K562 (cell line): ENCODE results near the gene PPTC7. TPM values are rescaled to one million over a fixed set of nuclear protein-coding genes. Genes with fewer than 3 reads are reported as not detected.

Experiments
- CBX1 ChIP-seq: sonication (generic); IDR thresholded peaks from 2 replicates; pipeline ENCODE4 v1.6.1; 2016; ENCODE audit warnings: antibody characterized with exemption, low read depth, mild to moderate bottlenecking
- CEBPG ChIP-seq, 3 experiments: fragments of 200-800 bp in 1 of 3; sonication (Bioruptor generic) in 1 of 3; sonication (generic) in 1 of 3; formaldehyde crosslinking in 1 of 3; IDR thresholded peaks in 2 of 3; conservative IDR thresholded peaks in 1 of 3; 2 replicates each; pipeline versions ENCODE4 v1.6.1 to v1.8.0; 2016 to 2022; ENCODE audit warnings: missing compliant biosample characterization in 2 of 3, missing genetic modification characterization in 2 of 3, mild to moderate bottlenecking in 1 of 3, missing genetic modification reagents in 1 of 3
- ELF1 ChIP-seq: fragments of 200-800 bp; sonication (Bioruptor generic); IDR thresholded peaks from 2 replicates; pipeline ENCODE4 v1.6.1; 2016; ENCODE audit warnings: missing genetic modification characterization, missing compliant biosample characterization
- ELF4 ChIP-seq: fragments of 450-650 bp; formaldehyde crosslinking; IDR thresholded peaks from 2 replicates; pipeline ENCODE4 v1.4.0; 2022; ENCODE audit warnings: missing genetic modification characterization
- ERF ChIP-seq: fragments of 450-650 bp; formaldehyde crosslinking; IDR thresholded peaks from 2 replicates; pipeline ENCODE4 v1.4.0; 2020; ENCODE audit warnings: mild to moderate bottlenecking, mixed read lengths
- GATAD2B ChIP-seq: fragments of 450-650 bp; IDR thresholded peaks from 2 replicates; pipeline ENCODE4 v1.6.1; 2017; ENCODE audit warnings: mild to moderate bottlenecking, borderline replicate concordance
- HEY1 ChIP-seq: fragments of 250-450 bp; sonication (Bioruptor Pico); IDR thresholded peaks from 2 replicates; pipeline ENCODE4 v1.5.0; 2020; ENCODE audit warnings: mild to moderate bottlenecking, moderate library complexity, borderline replicate concordance
- HMGN3 ChIP-seq: IDR thresholded peaks from 2 replicates; pipeline ENCODE4 v1.6.1; 2011; ENCODE audit warnings: borderline replicate concordance, low read depth, mild to moderate bottlenecking, mixed read lengths, low read length; ENCODE audit not compliant: insufficient read length; ENCODE audit errors: extremely low read depth
- PHTF2 ChIP-seq: fragments of 250-450 bp; sonication (Bioruptor Pico); IDR thresholded peaks from 2 replicates; pipeline ENCODE4 v1.5.0; 2021; ENCODE audit warnings: mild to moderate bottlenecking
- THRAP3 ChIP-seq: fragments of 450-650 bp; IDR thresholded peaks from 2 replicates; pipeline ENCODE4 v1.6.1; 2016; ENCODE audit warnings: mild to moderate bottlenecking, inconsistent platforms, borderline replicate concordance
- ZFP30 ChIP-seq: fragments of 250-450 bp; sonication (Bioruptor Pico); IDR thresholded peaks from 2 replicates; pipeline ENCODE4 v1.8.0; 2022; ENCODE audit warnings: moderate library complexity, mild to moderate bottlenecking, inconsistent platforms, borderline replicate concordance
- ZNF197 ChIP-seq: fragments of 200-800 bp; sonication (Bioruptor generic); IDR thresholded peaks from 2 replicates; pipeline ENCODE4 v1.6.1; 2016; ENCODE audit warnings: low read depth, missing genetic modification characterization, missing compliant biosample characterization
- ZNF830 ChIP-seq: fragments of 250-450 bp; sonication (Bioruptor Pico); IDR thresholded peaks from 2 replicates; pipeline ENCODE4 v1.5.0; 2021; ENCODE audit warnings: mild to moderate bottlenecking
- polyA plus RNA-seq, 8 experiments: library from polyadenylated mRNA; depleted of rRNA in 4 of 8; stranded (reverse) in 5 of 8; unstranded in 3 of 8; fragments of >200 nt; fragmentation: Nextera tagmentation in 2 of 8; fragmentation: Illumina TruSeq in 1 of 8; extraction: Ambion mirVana in 2 of 8; extraction: Trizol in 1 of 8; gene quantifications; 2 replicates each; pipeline versions ENCODE4 v1.2.1 to v1.2.3, GENCODE V29; 2011 to 2014; ENCODE audit warnings: inconsistent platforms in 1 of 8, missing spikeins in 1 of 8
- total RNA-seq, 7 experiments: library from RNA; depleted of rRNA in 6 of 7; stranded (reverse); fragments of >200 nt in 6 of 7; fragmentation: Illumina TruSeq in 2 of 7; extraction: Trizol in 2 of 7; gene quantifications; 2 replicates each; pipeline versions ENCODE4 v1.2.1 to v1.2.3, GENCODE V29; 2011 to 2021; ENCODE audit warnings: low replicate concordance in 1 of 7
- TF ChIP-seq, protein P1 (sequence below): fragments of 200-800 bp; sonication (Bioruptor generic); IDR thresholded peaks from 2 replicates; pipeline ENCODE4 v1.6.1; 2016; ENCODE audit warnings: missing genetic modification characterization, missing compliant biosample characterization
- TF ChIP-seq, protein P2 (sequence below): sonication (generic); formaldehyde crosslinking; IDR thresholded peaks from 2 replicates; pipeline ENCODE4 v1.8.0; 2022; ENCODE audit warnings: missing genetic modification reagents, mild to moderate bottlenecking, borderline replicate concordance
- TF ChIP-seq, protein P3 (sequence below): fragments of 450-650 bp; IDR thresholded peaks from 2 replicates; pipeline ENCODE4 v1.6.1; 2016; ENCODE audit warnings: missing biosample characterization, missing genetic modification characterization
- TF ChIP-seq, protein P4 (sequence below): sonication (generic); formaldehyde crosslinking; IDR thresholded peaks from 2 replicates; pipeline ENCODE4 v1.8.1; 2023; ENCODE audit warnings: mild to moderate bottlenecking, missing genetic modification reagents

PPTC7 gene
- total and polyA plus RNA-seq, 9 of the 15 experiments (the other 6 are each of a cell fraction or from before 2014, with no cell fraction given), result 2.6 to 23.1 (median 11.9) TPM

DNA sequence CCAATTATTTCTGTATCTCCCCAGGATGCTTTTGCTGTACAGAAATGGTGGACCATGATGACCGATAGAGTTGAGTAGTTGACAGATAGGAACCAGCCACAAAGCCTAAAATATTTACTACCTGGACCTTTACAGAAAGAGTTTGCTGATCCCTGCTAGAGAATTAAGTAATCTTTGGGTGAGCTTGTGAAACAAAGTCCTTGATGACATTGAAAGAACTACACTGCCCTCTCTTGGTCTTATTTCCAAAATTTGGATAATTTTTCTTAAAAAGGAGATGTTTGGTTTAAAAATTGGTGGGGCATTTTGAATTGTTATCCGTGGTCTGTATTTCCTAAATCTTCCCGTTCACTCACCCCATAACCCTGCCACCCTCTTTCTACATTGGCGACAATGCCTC is 17.1 kb upstream of the PPTC7 start (continued):
- TF ChIP-seq, protein P1, sequence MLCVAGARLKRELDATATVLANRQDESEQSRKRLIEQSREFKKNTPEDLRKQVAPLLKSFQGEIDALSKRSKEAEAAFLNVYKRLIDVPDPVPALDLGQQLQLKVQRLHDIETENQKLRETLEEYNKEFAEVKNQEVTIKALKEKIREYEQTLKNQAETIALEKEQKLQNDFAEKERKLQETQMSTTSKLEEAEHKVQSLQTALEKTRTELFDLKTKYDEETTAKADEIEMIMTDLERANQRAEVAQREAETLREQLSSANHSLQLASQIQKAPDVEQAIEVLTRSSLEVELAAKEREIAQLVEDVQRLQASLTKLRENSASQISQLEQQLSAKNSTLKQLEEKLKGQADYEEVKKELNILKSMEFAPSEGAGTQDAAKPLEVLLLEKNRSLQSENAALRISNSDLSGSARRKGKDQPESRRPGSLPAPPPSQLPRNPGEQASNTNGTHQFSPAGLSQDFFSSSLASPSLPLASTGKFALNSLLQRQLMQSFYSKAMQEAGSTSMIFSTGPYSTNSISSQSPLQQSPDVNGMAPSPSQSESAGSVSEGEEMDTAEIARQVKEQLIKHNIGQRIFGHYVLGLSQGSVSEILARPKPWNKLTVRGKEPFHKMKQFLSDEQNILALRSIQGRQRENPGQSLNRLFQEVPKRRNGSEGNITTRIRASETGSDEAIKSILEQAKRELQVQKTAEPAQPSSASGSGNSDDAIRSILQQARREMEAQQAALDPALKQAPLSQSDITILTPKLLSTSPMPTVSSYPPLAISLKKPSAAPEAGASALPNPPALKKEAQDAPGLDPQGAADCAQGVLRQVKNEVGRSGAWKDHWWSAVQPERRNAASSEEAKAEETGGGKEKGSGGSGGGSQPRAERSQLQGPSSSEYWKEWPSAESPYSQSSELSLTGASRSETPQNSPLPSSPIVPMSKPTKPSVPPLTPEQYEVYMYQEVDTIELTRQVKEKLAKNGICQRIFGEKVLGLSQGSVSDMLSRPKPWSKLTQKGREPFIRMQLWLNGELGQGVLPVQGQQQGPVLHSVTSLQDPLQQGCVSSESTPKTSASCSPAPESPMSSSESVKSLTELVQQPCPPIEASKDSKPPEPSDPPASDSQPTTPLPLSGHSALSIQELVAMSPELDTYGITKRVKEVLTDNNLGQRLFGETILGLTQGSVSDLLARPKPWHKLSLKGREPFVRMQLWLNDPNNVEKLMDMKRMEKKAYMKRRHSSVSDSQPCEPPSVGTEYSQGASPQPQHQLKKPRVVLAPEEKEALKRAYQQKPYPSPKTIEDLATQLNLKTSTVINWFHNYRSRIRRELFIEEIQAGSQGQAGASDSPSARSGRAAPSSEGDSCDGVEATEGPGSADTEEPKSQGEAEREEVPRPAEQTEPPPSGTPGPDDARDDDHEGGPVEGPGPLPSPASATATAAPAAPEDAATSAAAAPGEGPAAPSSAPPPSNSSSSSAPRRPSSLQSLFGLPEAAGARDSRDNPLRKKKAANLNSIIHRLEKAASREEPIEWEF (CRISPR knock-in tag), result no peak
- no peak for TF ChIP-seq ERF
- TF ChIP-seq ZNF197, result no peak
- no peak for TF ChIP-seq ELF4
- TF ChIP-seq, protein P2, sequence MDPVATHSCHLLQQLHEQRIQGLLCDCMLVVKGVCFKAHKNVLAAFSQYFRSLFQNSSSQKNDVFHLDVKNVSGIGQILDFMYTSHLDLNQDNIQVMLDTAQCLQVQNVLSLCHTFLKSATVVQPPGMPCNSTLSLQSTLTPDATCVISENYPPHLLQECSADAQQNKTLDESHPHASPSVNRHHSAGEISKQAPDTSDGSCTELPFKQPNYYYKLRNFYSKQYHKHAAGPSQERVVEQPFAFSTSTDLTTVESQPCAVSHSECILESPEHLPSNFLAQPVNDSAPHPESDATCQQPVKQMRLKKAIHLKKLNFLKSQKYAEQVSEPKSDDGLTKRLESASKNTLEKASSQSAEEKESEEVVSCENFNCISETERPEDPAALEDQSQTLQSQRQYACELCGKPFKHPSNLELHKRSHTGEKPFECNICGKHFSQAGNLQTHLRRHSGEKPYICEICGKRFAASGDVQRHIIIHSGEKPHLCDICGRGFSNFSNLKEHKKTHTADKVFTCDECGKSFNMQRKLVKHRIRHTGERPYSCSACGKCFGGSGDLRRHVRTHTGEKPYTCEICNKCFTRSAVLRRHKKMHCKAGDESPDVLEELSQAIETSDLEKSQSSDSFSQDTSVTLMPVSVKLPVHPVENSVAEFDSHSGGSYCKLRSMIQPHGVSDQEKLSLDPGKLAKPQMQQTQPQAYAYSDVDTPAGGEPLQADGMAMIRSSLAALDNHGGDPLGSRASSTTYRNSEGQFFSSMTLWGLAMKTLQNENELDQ (CRISPR knock-in tag), result no peak
- TF ChIP-seq CBX1, result no peak
- no peak for TF ChIP-seq ELF1
- TF ChIP-seq CEBPG (CRISPR knock-in tag; IDR thresholded peaks at IDR 0.05), result peak; percentile 58; the same call in 1 of the 2 replicates
- TF ChIP-seq CEBPG (tag; conservative IDR thresholded peaks at IDR 0.05 in 1 of 2, IDR thresholded peaks at IDR 0.05 in 1 of 2), result peak; percentile 93 to 98
- TF ChIP-seq HMGN3, result no peak
- TF ChIP-seq, protein P3, sequence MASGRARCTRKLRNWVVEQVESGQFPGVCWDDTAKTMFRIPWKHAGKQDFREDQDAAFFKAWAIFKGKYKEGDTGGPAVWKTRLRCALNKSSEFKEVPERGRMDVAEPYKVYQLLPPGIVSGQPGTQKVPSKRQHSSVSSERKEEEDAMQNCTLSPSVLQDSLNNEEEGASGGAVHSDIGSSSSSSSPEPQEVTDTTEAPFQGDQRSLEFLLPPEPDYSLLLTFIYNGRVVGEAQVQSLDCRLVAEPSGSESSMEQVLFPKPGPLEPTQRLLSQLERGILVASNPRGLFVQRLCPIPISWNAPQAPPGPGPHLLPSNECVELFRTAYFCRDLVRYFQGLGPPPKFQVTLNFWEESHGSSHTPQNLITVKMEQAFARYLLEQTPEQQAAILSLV (tag), result peak; percentile 83
- TF ChIP-seq ZNF830 (CRISPR knock-in tag), result no peak
- TF ChIP-seq, protein P4, sequence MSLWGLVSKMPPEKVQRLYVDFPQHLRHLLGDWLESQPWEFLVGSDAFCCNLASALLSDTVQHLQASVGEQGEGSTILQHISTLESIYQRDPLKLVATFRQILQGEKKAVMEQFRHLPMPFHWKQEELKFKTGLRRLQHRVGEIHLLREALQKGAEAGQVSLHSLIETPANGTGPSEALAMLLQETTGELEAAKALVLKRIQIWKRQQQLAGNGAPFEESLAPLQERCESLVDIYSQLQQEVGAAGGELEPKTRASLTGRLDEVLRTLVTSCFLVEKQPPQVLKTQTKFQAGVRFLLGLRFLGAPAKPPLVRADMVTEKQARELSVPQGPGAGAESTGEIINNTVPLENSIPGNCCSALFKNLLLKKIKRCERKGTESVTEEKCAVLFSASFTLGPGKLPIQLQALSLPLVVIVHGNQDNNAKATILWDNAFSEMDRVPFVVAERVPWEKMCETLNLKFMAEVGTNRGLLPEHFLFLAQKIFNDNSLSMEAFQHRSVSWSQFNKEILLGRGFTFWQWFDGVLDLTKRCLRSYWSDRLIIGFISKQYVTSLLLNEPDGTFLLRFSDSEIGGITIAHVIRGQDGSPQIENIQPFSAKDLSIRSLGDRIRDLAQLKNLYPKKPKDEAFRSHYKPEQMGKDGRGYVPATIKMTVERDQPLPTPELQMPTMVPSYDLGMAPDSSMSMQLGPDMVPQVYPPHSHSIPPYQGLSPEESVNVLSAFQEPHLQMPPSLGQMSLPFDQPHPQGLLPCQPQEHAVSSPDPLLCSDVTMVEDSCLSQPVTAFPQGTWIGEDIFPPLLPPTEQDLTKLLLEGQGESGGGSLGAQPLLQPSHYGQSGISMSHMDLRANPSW (CRISPR knock-in tag), result no peak
- TF ChIP-seq PHTF2 (CRISPR knock-in tag), result no peak
- no peak for TF ChIP-seq GATAD2B
- TF ChIP-seq ZFP30, result no peak
- TF ChIP-seq THRAP3, result no peak
- TF ChIP-seq HEY1 (CRISPR knock-in tag), result no peak
